ENCODE data around the gene APOO.

APOO gene

DNA sequence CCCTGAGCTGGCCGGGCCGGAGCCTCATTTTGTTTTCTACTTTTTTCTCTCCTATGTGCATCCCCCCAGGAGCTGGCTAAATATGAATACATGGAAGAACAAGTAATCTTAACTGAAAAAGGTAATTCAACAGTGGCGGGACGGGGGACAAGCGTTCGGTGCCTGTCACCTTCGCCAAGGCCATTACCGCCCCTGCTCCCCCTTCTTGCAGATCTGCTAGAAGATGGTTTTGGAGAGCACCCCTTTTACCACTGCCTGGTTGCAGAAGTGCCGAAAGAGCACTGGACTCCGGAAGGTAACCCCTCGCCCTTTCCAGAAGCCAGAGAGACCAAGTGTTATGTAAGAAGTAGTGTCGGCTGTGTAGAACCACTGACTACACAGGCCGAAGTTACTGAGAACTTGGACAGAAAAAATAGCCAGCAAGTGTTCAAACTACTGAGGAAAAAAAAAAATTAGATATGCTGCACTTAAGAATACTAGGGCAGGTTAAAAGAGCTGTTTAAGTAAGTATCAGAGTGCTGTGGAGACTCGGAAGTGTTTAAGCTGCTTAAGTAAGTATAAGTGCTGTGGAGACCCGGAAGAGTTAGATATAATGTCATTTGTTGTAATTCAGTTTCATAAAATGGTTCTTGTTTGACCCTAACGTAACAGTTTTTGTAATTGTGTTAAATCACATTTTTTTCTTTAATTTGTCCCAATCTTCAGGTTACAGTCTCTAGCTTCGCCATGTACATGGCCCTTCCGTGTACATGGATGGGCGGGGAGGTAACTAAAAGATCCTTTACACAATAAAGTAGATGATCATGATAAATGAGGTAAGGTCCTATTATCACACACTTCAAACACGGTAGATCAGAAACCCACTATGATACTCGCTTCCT lies 123.9 kb downstream of the APOO start:
- DNase-seq, result no peak
